DND-41 (cell line): Measurements from ENCODE around the gene FABP2.

Source experiments
- EZH2 ChIP-seq: IDR thresholded peaks from 3 replicates; pipeline ENCODE4 v1.6.1; 2012; ENCODE audit warnings: borderline replicate concordance, low read depth, mild to moderate bottlenecking, moderate library complexity, low read length, inconsistent platforms; ENCODE audit not compliant: severe bottlenecking
- TF ChIP-seq, protein P1 (sequence below): IDR thresholded peaks from 2 replicates; pipeline ENCODE4 v1.5.1; 2012; ENCODE audit warnings: borderline replicate concordance, low read length, moderate library complexity, mild to moderate bottlenecking; ENCODE audit not compliant: poor library complexity, severe bottlenecking; ENCODE audit errors: extremely low read depth

- TF ChIP-seq, protein P1, sequence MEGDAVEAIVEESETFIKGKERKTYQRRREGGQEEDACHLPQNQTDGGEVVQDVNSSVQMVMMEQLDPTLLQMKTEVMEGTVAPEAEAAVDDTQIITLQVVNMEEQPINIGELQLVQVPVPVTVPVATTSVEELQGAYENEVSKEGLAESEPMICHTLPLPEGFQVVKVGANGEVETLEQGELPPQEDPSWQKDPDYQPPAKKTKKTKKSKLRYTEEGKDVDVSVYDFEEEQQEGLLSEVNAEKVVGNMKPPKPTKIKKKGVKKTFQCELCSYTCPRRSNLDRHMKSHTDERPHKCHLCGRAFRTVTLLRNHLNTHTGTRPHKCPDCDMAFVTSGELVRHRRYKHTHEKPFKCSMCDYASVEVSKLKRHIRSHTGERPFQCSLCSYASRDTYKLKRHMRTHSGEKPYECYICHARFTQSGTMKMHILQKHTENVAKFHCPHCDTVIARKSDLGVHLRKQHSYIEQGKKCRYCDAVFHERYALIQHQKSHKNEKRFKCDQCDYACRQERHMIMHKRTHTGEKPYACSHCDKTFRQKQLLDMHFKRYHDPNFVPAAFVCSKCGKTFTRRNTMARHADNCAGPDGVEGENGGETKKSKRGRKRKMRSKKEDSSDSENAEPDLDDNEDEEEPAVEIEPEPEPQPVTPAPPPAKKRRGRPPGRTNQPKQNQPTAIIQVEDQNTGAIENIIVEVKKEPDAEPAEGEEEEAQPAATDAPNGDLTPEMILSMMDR = no peak
- no peak for TF ChIP-seq EZH2
Observed at GRCh38 chr4:119296356-119296755, 25.6 kb downstream of the FABP2 start.
